CD4-positive, alpha-beta T cell treated with Interleukin-10 for 1 hour (primary cell): ENCODE measurements around the gene OAS1.
"Not testable (repeated sequence)": the region's sequence is repeated elsewhere in the genome, so short reads cannot be mapped to it uniquely, and the experiment has no call there.

Source experiments
- DNase-seq: peaks from one replicate; pipeline ENCODE4 v3.0.0-alpha.2; 2020

OAS1 gene

GRCh38 chr12:112937741-112938719, 31.3 kb downstream of the OAS1 start, which contains the start of gene OAS3:
Gene OAS3, plus strand, starts transcription at chr12:112938474. Its CDS starts 57 bp downstream, at chr12:112938531.
- peak; percentile 86 for DNase-seq

GRCh38 chr12:112938751-112939150, 32.0 kb downstream of the OAS1 start:
- DNase-seq = no peak

GRCh38 chr12:112939761-112940381, 33.1 kb downstream of the OAS1 start:
- DNase-seq = no peak

DNA sequence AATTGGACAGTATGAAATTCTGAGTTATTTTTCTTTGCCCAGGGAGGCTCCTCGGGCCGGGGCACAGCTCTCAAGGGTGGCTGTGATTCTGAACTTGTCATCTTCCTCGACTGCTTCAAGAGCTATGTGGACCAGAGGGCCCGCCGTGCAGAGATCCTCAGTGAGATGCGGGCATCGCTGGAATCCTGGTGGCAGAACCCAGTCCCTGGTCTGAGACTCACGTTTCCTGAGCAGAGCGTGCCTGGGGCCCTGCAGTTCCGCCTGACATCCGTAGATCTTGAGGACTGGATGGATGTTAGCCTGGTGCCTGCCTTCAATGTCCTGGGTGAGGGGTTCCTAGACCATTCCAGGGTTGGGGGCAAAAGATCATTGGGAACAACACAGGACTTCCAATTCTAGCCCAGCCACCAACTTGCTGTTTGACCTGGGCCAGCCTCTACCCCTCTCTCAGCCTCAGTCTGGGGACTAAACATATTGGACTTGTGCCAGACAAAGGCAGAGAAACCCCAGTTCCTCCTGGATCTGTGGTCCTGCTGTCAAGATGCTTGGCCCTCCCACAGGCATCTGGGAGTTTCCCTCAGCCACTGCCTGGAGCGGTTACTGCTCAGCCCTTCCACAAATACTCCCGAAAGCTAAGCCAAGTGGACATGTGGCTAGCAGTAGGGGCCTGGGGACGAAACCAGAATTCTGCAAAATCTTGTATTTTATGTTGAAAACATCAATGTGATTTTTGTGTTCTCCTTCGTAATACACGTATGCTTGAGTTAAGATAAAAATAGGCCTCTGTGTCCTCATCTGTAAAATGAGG, 35.0 kb downstream of the OAS1 start:
- no peak for DNase-seq

DNA sequence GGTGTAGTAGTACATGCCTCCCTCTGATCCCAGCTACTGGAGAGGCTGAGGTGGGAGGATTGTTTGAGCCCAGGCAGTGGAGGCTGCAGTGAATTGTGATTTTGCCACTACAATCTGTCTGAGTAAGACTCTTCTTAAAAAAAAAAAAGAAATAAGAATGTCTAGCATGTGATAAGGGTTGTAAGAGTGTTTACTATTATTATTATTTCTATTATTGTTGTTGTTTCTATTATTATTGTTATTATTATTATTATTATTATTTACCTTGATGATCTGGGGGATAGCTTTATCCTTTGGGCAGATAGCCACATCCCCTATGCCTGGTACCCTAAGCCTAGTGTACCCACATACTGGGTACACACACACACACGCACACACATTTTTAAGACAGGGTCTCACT, 35.8 kb downstream of the OAS1 start:
- no peak for DNase-seq

DNA sequence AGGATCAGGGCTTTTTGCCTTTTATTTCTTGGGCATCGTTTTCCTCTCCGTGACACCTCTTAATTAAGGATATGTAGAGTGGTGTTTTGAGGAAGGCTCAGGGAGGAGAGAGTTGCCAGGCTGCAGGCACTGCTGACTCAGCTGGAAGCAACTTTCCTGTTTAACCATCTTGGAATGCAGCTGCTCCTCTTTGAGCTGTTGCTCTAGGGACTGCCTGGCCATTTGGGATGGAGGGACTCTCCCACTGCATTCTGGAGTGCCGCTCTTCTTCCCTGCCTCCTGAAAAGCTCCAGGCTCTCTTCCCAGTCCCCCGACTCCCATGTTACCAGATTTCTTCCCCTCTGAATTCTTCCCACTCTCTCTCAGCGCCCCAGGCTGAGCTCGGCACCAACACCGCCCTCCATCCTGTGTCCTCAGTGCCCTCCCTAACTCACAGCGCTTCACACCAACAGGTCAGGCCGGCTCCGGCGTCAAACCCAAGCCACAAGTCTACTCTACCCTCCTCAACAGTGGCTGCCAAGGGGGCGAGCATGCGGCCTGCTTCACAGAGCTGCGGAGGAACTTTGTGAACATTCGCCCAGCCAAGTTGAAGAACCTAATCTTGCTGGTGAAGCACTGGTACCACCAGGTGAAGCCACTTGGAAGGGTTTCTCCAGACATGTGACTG, 37.4 kb downstream of the OAS1 start:
- DNase-seq = no peak

DNA sequence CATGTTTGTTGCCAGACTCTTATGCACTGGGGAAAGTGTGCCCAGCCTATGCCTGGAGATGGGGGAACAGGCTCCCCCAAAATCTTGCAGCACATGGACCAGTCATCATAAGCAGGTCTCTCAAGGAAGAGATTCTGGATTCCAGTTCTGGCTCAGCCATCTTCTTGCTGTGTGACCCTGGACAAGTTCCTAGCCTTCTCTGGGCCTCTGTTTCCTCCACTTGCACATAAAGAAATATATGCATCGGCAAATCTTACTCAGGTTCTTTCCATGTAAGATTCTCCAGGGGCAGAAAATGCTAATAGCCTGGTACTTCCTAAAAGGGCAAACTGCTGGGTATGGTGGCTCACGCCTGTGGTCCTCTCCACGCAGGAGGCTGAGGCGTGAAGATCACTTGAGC, 38.8 kb downstream of the OAS1 start:
- DNase-seq = no peak

DNA sequence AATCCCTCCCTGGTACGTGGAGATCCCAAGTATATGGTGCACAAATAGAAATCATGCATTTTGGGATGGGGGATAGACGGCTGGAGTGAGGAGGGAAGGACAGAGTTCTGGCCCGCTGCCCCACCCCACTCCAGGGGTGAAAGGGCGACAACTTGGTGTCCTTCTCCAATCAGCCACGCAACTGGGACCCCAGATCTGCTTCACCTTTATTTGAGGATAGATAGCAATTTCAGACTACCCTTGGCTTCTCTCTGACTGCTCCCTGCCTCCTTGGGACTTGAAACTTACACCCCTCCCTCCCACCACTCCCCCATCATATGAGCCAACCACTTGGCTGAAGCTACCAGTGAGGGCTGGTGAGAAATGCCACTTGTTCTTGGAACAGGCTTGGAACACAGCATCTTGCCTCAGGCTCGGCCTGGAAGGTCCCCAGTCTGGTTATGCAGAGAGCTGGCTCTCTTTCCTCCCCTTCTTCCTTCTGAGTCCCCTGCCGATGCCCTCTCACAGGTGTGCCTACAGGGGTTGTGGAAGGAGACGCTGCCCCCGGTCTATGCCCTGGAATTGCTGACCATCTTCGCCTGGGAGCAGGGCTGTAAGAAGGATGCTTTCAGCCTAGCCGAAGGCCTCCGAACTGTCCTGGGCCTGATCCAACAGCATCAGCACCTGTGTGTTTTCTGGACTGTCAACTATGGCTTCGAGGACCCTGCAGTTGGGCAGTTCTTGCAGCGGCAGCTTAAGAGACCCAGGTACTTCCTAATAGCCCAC, 39.7 kb downstream of the OAS1 start:
- DNase-seq = no peak

DNA sequence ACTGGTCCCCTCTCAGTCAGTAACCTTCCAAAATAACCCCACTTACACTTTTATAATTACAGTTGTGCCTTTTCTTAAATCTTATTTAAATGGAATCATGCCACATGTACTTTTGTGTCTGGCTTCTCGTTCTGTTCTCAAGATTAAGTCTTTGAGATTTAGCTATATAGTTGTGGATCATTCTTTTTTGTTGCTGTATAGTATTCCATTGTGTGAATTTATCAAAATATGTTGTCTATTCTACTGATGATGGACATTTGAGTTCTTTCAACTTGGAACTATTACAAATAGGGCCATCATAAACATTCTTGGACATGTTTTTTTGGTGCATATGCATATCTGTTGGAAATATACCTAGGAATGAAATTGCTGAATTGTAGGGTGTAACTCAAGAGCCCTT, 40.6 kb downstream of the OAS1 start:
- no peak for DNase-seq

DNA sequence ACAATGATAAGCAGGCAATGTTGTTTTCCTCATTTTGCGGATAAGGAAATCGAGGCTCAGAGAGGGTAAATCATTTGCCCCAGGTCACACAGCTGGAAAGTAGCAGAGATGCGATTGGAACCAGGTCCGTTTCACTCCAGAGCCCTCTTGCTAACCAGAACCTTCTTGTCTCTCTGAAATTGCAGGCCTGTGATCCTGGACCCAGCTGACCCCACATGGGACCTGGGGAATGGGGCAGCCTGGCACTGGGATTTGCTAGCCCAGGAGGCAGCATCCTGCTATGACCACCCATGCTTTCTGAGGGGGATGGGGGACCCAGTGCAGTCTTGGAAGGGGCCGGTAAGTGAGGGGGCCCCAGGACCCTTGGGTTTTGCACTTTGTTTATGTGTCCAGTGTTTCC, 41.0 kb downstream of the OAS1 start:
- no peak for DNase-seq

DNA sequence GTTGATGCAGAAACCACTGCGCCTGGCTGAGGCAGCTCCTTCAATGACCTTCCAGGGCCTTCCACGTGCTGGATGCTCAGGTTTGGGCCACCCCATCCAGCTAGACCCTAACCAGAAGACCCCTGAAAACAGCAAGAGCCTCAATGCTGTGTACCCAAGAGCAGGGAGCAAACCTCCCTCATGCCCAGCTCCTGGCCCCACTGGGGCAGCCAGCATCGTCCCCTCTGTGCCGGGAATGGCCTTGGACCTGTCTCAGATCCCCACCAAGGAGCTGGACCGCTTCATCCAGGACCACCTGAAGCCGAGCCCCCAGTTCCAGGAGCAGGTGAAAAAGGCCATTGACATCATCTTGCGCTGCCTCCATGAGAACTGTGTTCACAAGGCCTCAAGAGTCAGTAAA, 42.0 kb downstream of the OAS1 start:
- no peak for DNase-seq

- no peak for DNase-seq
Measured at GRCh38 chr12:112950701-112951100, 43.9 kb downstream of the OAS1 start.

GRCh38 chr12:112957125-112957524, 50.4 kb downstream of the OAS1 start:
- DNase-seq = not testable (repeated sequence)

- DNase-seq = no peak
Measured at GRCh38 chr12:112961074-112961473, 54.3 kb downstream of the OAS1 start.

GRCh38 chr12:112961536-112961935, 54.8 kb downstream of the OAS1 start:
- no peak for DNase-seq

DNA sequence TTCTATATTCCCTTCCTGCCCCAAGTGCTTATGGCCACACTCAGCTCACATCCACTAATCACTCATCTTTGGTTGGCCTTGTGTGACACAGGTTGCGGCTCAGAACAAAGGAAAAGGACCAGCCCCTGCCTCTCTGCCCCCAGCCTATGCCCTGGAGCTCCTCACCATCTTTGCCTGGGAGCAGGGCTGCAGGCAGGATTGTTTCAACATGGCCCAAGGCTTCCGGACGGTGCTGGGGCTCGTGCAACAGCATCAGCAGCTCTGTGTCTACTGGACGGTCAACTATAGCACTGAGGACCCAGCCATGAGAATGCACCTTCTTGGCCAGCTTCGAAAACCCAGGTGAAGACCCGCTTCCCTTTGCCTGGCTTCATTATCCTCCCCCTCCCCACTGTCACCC, 55.8 kb downstream of the OAS1 start:
- no peak for DNase-seq

DNA sequence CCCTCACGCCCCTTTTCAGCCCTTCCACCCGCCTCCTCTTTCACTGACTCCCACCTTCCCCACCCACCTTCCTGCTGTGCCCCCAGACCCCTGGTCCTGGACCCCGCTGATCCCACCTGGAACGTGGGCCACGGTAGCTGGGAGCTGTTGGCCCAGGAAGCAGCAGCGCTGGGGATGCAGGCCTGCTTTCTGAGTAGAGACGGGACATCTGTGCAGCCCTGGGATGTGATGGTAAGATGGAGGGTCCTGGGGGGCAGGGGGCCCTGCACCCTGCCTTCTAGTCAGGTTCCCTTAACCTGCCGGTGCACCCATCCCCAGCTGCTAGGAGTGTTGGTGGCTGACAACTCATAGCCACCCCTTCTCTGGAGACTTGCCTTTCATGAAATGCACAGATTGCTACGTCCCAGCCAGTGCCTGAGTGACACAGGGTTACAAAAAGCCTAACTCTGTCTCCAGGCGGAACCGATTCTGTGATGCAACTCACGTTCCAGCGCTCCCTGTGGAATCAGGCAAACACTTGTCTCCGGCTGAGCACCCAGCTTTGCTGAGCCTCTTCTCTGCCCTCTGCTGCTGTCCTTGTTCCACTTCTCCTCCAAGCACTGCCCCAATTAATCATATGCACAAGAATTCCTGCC, 56.6 kb downstream of the OAS1 start:
- DNase-seq = no peak

- no peak for DNase-seq
Measured at GRCh38 chr12:112964067-112964670, 57.4 kb downstream of the OAS1 start.

DNA sequence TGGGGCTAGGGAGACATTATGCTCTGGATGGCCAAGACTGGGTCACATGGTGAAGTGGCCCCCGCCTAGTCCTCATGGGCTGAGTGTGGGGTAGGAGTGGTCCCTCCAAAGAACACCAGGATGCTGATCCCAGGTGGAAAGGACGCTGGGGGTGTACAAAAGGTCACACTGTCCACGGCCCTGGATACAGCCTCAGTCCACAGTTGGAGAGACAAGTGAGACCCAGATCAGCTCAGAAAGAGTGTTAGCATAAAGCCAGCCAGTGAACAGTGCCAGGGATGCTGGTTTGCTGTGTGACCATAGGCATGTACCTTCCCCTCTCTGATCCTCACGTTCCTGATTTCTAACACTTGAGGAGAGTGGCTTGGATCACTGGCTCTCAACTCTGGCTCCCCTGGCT, 58.2 kb downstream of the OAS1 start:
- no peak for DNase-seq

GRCh38 chr12:112965643-112966042, 58.9 kb downstream of the OAS1 start:
- DNase-seq = no peak

DNA sequence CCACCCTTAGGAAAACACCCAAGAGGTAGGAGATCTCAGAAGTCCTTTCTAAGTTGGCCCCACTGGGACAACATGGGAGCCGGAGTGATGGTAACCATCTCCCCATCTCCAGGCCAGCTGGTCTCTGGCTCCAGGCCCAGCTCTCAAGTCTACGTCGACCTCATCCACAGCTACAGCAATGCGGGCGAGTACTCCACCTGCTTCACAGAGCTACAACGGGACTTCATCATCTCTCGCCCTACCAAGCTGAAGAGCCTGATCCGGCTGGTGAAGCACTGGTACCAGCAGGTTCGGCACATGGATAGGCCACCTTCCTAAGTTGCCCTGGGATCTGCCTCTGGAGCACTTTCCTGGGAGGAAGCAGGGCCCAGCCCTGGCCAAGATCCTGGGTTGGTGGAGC, 60.5 kb downstream of the OAS1 start:
- no peak for DNase-seq
